GM12878 (cell line): ENCODE data around the gene HMMR. TPM values are rescaled to one million over a fixed set of nuclear protein-coding genes. Genes with fewer than 3 reads are reported as not detected.

Experiments used
- ATAC-seq: fragments of 200-7000 bp; cut with Tn5 transposase; 3 replicates; pipeline ENCODE4 v1.9.1; 2020; ENCODE audit warnings: mild to moderate bottlenecking, moderate library complexity
- BruUV-seq: library from RNA; stranded (reverse); fragments of 400-500 nt; replicated peaks from 2 replicates; lab custom pipeline; 2021; lab: Mats Ljungman, UMichigan
- CTCF ChIA-PET: fragments of 300-600 bp; sonication (Branson Sonifier 250); formaldehyde crosslinking; extraction: SDS; loops from one replicate; lab custom pipeline; 2021; ENCODE audit warnings: inconsistent platforms; lab: Yijun Ruan, JAX
- POLR2A ChIA-PET: fragments of 350-600 bp; formaldehyde crosslinking; extraction: SDS; loops from one replicate; lab custom pipeline; 2021; ENCODE audit warnings: inconsistent platforms; lab: Charles Lee
- RAD21 ChIA-PET: fragments of 300-600 bp; sonication (Branson Sonifier 250); formaldehyde crosslinking; loops from one replicate; lab custom pipeline; 2023; ENCODE audit warnings: antibody characterized with exemption; ENCODE audit not compliant: unreplicated experiment; lab: Charles Lee
- SMC1A ChIA-PET: fragments of 300-600 bp; sonication (Branson Sonifier 250); formaldehyde crosslinking; loops from one replicate; lab custom pipeline; 2023; ENCODE audit not compliant: unreplicated experiment, uncharacterized antibody; lab: Charles Lee
- DNase-seq: peaks from one replicate; pipeline ENCODE4 v3.0.0-alpha.2; 2011; ENCODE audit warnings: low read depth, low spot score
- FAIRE-seq: peaks from 3 replicates; lab custom pipeline; 2011; peaks lifted over from hg19 to GRCh38; lab: Jason Lieb, UNC
- H2AFZ ChIP-seq: 2 replicates; pipeline ENCODE4 v1.6.0; 2011; ENCODE audit warnings: low read depth, low read length, control low read depth; ENCODE audit not compliant: control insufficient read depth
- H3K27ac ChIP-seq: 2 replicates; pipeline ENCODE4 v1.5.1; 2011; ENCODE audit warnings: control low read depth; ENCODE audit not compliant: control insufficient read depth, insufficient read depth
- H3K27me3 ChIP-seq, 2 experiments: replicated peaks in 1 of 2; 2 replicates each; pipeline versions ENCODE4 v1.6.0 to v1.6.1; 2011; ENCODE audit warnings: low read length in 1 of 2; ENCODE audit not compliant: control insufficient read depth in 2 of 2, insufficient read depth in 2 of 2
- H3K36me3 ChIP-seq, 2 experiments: 2 replicates each; pipeline ENCODE4 v1.5.1; 2011; ENCODE audit warnings: low read length in 1 of 2; ENCODE audit not compliant: control insufficient read depth in 2 of 2, insufficient read depth in 2 of 2
- H3K4me1 ChIP-seq: 2 replicates; pipeline ENCODE4 v1.6.1; 2011; ENCODE audit warnings: mild to moderate bottlenecking, low read length, moderate library complexity, mixed read lengths; ENCODE audit not compliant: control insufficient read depth, insufficient read depth
- H3K4me2 ChIP-seq: 2 replicates; pipeline ENCODE4 v1.6.0; 2011; ENCODE audit warnings: control low read depth; ENCODE audit not compliant: control insufficient read depth, insufficient read depth
- H3K4me3 ChIP-seq: fragments of 200-600 bp; sonication (generic); 2 replicates; pipeline ENCODE4 v1.5.1; 2016
- H3K79me2 ChIP-seq: 2 replicates; pipeline ENCODE4 v1.6.0; 2011; ENCODE audit warnings: low read length; ENCODE audit not compliant: control insufficient read depth, insufficient read depth
- H3K9ac ChIP-seq: 2 replicates; pipeline ENCODE4 v1.8.0; 2011; ENCODE audit warnings: low read length, control low read depth, mixed read lengths; ENCODE audit not compliant: control insufficient read depth, insufficient read depth
- H3K9me3 ChIP-seq: replicated peaks from 3 replicates; pipeline ENCODE4 v1.5.1; 2011; ENCODE audit warnings: mild to moderate bottlenecking, low read length; ENCODE audit not compliant: control insufficient read depth, insufficient read depth
- H4K20me1 ChIP-seq: 2 replicates; pipeline ENCODE4 v1.6.0; 2011; ENCODE audit not compliant: control insufficient read depth, insufficient read depth
- BCLAF1 ChIP-seq: fragments of 450-650 bp; IDR thresholded peaks from 2 replicates; pipeline ENCODE4 v1.6.1; 2017; ENCODE audit warnings: antibody characterized with exemption, mild to moderate bottlenecking, moderate library complexity
- E2F4 ChIP-seq: IDR thresholded peaks from 2 replicates; pipeline ENCODE4 v1.6.1; 2012; ENCODE audit warnings: low read depth, low read length, improper control_type of control experiment
- EGR1 ChIP-seq, 2 experiments: IDR thresholded peaks; 1 replicate in 1 of 2; 2 replicates in 1 of 2; pipeline ENCODE4 v1.6.1; 2011 to 2012; ENCODE audit warnings: low read depth in 2 of 2, low read length in 2 of 2, borderline replicate concordance in 1 of 2, mild to moderate bottlenecking in 1 of 2, moderate library complexity in 1 of 2
- ETV6 ChIP-seq, 2 experiments: fragments of 450-650 bp in 1 of 2; IDR thresholded peaks in 1 of 2; conservative IDR thresholded peaks in 1 of 2; 2 replicates each; pipeline ENCODE4 v1.6.1; 2014; ENCODE audit warnings: antibody characterized with exemption in 1 of 2, borderline replicate concordance in 1 of 2, low read depth in 1 of 2, mild to moderate bottlenecking in 1 of 2, moderate library complexity in 1 of 2
- MTA2 ChIP-seq: fragments of 450-650 bp; IDR thresholded peaks from 2 replicates; pipeline ENCODE4 v1.6.1; 2016; ENCODE audit warnings: low read depth, mild to moderate bottlenecking, moderate library complexity
- NFYA ChIP-seq: IDR thresholded peaks from 2 replicates; pipeline ENCODE4 v1.6.1; 2011; ENCODE audit warnings: low read depth, mild to moderate bottlenecking, low read length, improper control_type of control experiment, borderline replicate concordance
- NR2C1 ChIP-seq: fragments of 450-650 bp; IDR thresholded peaks from 2 replicates; pipeline ENCODE4 v1.6.1; 2017; ENCODE audit warnings: antibody characterized with exemption, mild to moderate bottlenecking, moderate library complexity
- POLR2A ChIP-seq: IDR thresholded peaks from 2 replicates; pipeline ENCODE4 v1.6.1; 2011; ENCODE audit warnings: low read depth, mild to moderate bottlenecking, low read length
- RB1 ChIP-seq: fragments of 450-650 bp; formaldehyde crosslinking; IDR thresholded peaks from 2 replicates; pipeline ENCODE4 v1.6.1; 2017; ENCODE audit warnings: mild to moderate bottlenecking, borderline replicate concordance
- SMARCA5 ChIP-seq: fragments of 450-650 bp; IDR thresholded peaks from 2 replicates; pipeline ENCODE4 v1.6.1; 2017; ENCODE audit warnings: mild to moderate bottlenecking
- SP1 ChIP-seq: IDR thresholded peaks from one replicate; pipeline ENCODE4 v1.6.1; 2011; ENCODE audit warnings: low read depth, low read length
- TBL1XR1 ChIP-seq: IDR thresholded peaks from 2 replicates; pipeline ENCODE4 v1.6.1; 2012; ENCODE audit warnings: low read depth, low read length, improper control_type of control experiment
- ZNF592 ChIP-seq: fragments of 450-650 bp; IDR thresholded peaks from 2 replicates; pipeline ENCODE4 v1.6.1; 2017; ENCODE audit warnings: mild to moderate bottlenecking, moderate library complexity
- WGBS: methylation state at CpG from one replicate; pipeline ENCODE4 v1.1.6; 2016; ENCODE audit warnings: low lambda C conversion rate; ENCODE audit not compliant: insufficient replicate concordance, insufficient coverage; ENCODE audit errors: missing lambda C conversion rate; 5-methylcytosine and 5-hydroxymethylcytosine counted together
- in situ Hi-C: fragments of 300-500 bp; cut with MboI; formaldehyde crosslinking; loops from 9 replicates; pipeline ENCODE4 v1.14.3; 2018; ENCODE audit warnings: mixed read lengths
- intact Hi-C: fragments of 100-400 bp; cut with micrococcal nuclease; formaldehyde crosslinking; loops from one replicate; pipeline ENCODE4 v1.14.2; 2022; ENCODE audit not compliant: unreplicated experiment
- polyA plus RNA-seq, 11 experiments: library from polyadenylated mRNA; depleted of rRNA in 4 of 11; unstranded in 6 of 11; stranded (reverse) in 5 of 11; fragments of >200 nt; fragmentation: Nextera tagmentation in 4 of 11; fragmentation: Illumina TruSeq in 1 of 11; extraction: Ambion mirVana in 4 of 11; extraction: Trizol in 1 of 11; gene quantifications; 1 replicate in 1 of 11; 2 replicates in 10 of 11; pipeline versions ENCODE4 v1.2.1 to v1.2.3, GENCODE V29; 2011 to 2016; ENCODE audit warnings: inconsistent platforms in 2 of 11, missing spikeins in 2 of 11, low read depth in 1 of 11
- total RNA-seq, 4 experiments: library from RNA; depleted of rRNA in 3 of 4; stranded (reverse); fragments of >200 nt in 3 of 4; fragmentation: Illumina TruSeq in 1 of 4; extraction: Trizol in 1 of 4; gene quantifications; 2 replicates each; pipeline versions ENCODE4 v1.2.1 to v1.2.3, GENCODE V29; 2013 to 2021

Gene HMMR
- total and polyA plus RNA-seq, 10 of the 15 experiments (the other 5 are each of a cell fraction or from before 2014, with no cell fraction given): 44.1 to 122 (median 64.2) TPM

GRCh38 chr5:163525096-163525495, 64.7 kb downstream of the HMMR start:
- 100% methylated on average over 1 of the region's 1 CpG for WGBS
- no peak overlapping the region for H3K4me2 ChIP-seq
- FAIRE-seq (no peak), DNase-seq (no peak), ATAC-seq (no peak)
- no peak overlapping the region for H3K9ac ChIP-seq
- H3K27ac ChIP-seq: no peak overlapping the region
- in situ Hi-C loops: no loop called here
- H3K79me2 ChIP-seq: no peaks in the 10 kb centered on the region
- no peaks in the 10 kb centered on the region for H3K27me3 ChIP-seq
- H3K9me3 ChIP-seq: no peaks in the 10 kb centered on the region
- ChIA-PET CTCF (no interaction called here), SMC1A (no interaction called here), POLR2A (no interaction called here), RAD21 (no interaction called here)
- H3K4me1 ChIP-seq: no peaks in the 10 kb centered on the region
- H2AFZ ChIP-seq: no peak overlapping the region
- no peaks in the 10 kb centered on the region for H4K20me1 ChIP-seq
- intact Hi-C loops: no loop called here
- no peak overlapping the region for H3K4me3 ChIP-seq
- no peaks in the 10 kb centered on the region; a peak in 1 of 4 replicates for H3K36me3 ChIP-seq
- no TSS peak for BruUV-seq
- TF ChIP-seq MTA2 (no peak), ZNF592 (no peak), SP1 (no peak), SMARCA5 (no peak), NFYA (no peak), TBL1XR1 (no peak), POLR2A (no peak), BCLAF1 (no peak), E2F4 (no peak), ETV6 (conservative IDR thresholded peaks at IDR 0.05 in 1 of 2, IDR thresholded peaks at IDR 0.05 in 1 of 2; ENCODE audit: borderline replicate concordance in 1 of 2, low read depth in 1 of 2) (no peak), EGR1 (IDR thresholded peaks at IDR 0.05; ENCODE audit: borderline replicate concordance in 1 of 2, low read depth in 2 of 2, low read length in 2 of 2) (no peak), RB1 (no peak), NR2C1 (no peak)
